NK-92 treated with Interleukin-12 subunit alpha and Interleukin-12 subunit beta, amount 100 ng/mL, for 24 hours (cell line): ENCODE data around the gene MACROD2.

Source experiments
- DNase-seq: peaks from one replicate; lab custom pipeline; 2025; lab: John Stamatoyannopoulos, UW

The MACROD2 gene

DNA sequence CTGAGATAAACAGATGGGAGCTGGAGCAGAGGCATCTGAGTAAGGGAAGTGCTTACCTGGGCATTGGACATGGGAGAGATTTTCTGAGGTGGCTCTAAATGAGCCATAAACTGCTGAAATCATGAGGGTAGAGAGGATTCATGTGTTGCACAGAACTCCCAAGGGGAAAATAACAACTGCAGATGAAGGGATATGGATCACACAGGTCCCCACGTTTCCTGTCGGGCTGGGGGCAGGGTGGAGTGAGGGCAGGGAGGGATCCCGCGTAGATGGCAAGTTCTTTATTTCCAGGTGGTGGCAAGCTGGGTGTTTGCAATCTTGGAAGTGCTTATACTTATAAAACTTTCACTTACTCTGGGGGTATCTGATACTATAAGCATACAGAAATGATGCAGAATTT lies 764.7 kb downstream of the MACROD2 start:
- DNase-seq, result no peak

DNA sequence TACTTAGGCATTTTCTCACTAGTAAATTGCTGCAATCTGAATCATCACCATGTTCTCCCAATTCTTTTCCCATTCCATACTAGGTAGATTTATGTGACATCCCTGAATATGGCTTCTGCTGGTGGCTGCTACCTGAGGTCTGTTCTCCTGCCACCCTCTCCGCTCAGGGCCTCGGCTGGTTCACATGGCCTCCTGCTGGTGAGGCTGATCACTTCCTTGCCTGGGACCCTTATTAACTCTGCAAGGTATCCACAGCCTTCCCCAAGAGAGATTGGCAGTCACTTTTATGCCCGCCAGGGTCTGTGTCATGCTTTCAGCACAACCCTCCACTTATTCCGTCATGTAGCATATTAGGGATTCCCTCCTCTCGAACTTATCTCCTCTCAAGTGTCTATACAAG lies 766.6 kb downstream of the MACROD2 start:
- no peak for DNase-seq

DNA sequence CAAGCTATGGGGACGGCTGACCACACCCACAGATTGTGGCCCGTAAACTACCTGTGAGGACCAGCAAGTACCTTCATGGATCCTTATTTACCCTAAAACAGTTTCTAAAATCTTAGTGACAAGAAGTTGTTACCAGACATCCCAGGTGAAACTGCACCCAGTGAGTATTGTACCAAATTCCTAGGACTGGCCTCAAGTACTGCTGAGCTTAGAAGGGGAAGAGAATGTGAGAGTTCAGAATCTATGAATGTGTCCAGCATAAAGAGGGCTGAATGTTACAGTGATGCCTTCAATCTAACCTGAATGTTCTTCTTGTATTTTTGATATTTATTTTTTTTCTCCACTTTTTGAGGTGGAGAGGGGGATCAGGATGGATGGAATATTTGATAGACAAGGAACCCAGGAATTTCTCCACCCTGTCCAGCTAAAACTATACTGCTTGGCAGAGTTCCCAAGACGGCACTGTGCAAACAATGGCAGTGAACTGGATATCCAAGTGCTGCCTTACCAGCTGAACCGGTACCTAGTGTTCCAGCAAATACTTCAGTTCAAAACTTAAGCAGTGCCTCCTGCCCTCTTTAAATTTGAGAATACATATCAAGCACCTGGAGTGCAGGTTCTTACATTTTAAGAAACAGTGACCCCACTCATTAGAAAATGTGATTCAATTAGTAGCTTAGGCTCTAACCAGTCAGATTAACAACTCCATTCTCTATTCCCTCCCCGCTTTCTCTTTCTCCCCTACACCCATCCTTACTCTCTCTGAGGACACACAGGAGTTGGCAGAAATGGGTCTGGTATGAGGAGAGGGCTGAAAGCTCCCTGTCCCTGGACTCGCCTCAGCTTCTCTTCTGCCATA lies 769.4 kb downstream of the MACROD2 start:
- DNase-seq, result no peak

DNA sequence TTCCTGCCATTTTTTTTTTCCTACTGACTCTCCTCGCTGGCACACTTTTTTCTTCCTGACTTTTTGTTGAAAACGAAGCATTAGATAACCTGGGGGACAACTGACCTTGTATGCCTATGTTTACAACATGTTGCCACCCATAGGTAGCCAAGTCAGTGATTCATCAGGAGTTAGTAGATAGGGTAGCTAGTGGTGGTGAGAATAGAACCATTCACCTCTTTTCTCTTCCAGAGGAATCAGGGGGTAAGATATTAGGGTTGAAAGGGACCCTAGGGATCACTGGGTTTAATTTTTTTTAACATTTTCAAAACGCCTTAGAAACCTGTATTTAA lies 770.0 kb downstream of the MACROD2 start:
- DNase-seq, result no peak

DNA sequence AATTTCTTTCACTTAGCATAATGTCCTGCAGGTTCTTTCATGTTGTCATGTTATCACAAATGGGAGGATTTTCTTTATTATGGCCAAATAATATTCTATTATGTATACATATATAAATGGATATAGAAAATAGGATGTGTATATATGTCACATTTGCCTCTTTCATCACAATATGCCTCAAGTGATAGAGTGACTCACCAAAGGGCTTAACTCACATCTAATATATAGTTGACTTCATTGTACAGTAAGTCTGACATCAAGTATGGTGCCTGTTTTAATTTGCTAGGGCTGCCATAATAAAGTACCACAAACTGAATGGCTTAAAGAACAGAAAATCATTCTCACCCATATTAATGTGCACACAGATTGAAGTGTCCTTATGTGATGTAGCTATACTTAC lies 778.2 kb downstream of the MACROD2 start:
- DNase-seq, result no peak

DNA sequence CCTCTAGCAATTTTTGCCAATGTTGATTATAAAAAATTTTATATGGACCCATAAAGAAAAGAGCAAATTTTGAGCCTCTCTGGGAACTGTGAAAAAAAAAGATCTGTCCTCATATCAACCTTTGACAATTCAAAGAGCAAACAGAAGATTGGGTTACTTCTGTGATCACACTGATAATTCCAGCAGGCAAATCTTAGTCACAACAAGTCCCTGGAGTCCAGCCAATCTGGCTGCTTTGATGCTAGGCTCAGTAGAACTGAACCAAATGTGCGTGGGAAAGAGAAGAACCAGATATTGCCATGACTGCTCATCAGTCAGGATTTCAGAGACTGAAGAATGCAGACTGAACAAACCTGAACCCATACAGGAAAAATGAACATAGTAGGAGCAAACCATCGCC lies 780.5 kb downstream of the MACROD2 start:
- no peak for DNase-seq

DNA sequence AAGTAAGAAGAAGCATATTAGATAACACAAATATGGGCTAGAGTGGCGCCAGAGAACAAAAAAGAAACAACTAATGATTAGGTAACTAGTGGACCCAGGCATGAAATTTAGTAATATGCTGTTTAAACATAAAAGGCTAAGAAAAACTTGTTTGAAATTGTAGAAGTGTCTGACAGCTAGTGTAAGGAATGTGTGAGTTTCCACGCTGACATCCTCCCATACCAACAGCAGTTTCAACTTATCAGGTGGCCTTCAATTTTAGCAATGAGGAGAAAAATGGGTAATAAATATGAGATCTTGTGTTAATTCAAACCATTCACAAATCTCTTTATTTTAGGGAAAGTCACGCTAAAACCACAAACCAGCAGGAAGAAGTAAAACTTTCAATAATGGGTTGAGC lies 782.3 kb downstream of the MACROD2 start:
- no peak for DNase-seq

DNA sequence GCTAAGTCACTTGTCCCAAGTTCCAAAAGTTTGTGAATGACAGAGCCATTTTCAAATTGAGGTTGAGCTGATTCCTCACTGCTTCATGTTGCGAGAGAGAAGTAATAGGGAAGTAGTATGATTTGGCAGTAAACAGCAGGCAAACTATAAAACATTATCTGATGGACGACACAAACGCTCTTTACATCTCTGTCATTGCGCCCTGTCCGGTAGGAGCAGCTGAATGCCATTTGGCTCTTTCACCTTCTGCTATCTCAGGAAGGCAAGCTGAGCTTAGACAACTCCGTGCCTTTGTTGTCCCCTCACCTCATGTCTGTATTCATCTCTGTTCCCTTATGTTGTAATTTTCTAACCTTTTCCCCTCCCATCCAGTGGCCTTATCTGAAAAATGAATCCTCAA lies 782.8 kb downstream of the MACROD2 start:
- no peak for DNase-seq

DNA sequence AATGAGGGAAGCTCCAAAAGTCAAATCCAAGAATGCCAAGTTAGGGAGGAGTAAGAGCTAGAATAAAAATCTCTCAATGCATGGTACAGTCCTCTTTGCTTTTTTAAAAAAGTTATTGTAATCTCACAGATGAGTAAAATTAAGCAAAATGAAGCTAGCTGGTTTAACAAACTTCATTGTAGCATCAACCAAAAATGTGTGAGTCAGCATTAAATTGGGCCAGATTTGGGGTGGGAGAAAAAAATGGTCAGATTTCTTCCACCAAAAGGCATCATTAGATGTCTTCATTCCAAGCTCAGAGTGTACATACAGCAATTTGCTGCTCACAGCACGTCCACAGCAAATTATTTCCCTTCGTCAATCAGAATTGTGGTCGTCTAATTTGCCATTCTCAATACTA lies 783.6 kb downstream of the MACROD2 start:
- no peak for DNase-seq

DNA sequence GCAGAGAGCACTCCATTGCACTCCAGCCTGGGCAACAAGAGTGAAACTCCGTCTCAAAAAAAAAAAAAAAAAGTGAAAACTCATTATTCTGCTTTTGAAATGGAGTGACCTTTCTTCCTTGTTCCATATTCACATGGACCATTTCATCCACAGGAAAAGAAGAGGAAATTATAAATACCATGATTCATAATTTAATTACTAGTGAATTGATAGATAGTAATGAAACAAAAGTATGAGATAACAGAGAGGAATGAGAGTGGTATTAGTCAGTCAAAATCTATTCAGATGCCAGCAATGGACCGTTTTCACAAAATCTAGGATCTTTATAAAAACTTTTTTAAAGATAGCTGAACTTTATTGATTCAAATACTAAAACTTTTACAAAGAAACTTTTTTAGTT lies 785.2 kb downstream of the MACROD2 start:
- no peak for DNase-seq

DNA sequence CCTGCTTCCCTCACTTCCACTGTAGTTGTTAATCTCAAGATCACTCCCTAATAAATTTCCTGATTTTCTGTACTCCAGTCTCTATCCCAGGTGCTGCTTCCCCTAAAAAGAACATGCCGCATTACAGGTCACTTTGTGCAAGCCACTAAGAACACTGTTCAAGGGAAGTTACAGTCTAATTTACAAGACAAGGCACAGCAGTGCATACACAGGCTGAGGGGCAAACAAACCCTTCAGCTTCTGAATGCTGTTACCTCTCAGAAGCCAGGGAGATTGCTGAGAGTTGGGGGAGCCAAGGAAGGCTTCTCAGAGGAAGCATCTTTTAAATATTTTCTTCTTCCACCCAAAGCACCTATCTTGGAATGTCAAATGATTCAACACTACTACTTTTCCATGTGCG lies 787.4 kb downstream of the MACROD2 start:
- DNase-seq, result no peak

DNA sequence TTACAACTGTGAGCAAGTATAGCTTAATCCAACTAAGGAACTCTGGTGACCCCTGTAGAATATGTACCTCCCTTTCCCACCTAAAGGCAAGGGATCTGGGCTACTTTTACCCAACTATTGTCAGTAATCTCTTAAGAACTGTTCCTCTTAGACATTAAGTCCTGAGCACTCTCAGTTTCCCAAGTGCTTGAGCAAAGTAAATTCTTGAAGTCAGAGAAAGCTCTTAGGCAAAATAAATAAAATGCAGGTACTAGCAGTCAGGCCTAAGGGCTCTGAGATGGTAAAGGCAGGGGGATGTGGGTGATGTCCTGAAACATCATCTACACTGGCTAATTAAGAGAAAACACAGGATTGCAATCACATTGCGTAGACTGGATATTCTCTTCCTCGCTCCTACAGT lies 788.5 kb downstream of the MACROD2 start:
- DNase-seq, result no peak

DNA sequence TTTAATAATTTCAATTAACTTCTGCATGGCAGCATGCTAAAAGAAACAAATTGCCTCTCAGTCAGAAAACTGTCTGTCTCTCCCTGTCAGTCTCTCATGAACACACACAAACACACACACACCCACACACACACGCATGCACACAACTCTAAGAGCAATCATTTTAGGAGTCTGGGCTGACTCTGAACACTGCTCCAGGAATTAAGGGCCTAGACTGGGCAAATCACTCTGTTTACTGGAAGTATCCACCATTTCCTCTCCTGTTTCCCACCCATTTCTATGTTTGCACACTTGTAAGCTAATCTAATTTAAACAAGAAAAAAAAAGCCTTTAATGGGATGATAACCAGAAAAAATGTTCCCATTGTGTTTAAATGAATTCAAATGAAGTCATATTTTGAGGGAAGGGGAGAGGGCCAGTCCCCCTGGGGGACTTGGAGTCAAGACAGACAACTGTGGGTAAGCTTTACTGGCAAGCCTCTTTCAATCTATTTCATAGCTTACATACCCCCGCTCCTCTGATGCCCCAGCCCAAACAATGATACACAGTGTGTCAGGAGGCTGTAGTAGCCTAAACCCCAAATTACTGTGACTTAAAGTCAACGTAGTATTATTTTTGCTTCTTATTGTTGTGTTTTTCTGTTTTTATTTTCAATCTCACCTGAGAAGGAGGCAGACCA lies 789.9 kb downstream of the MACROD2 start:
- DNase-seq, result no peak

DNA sequence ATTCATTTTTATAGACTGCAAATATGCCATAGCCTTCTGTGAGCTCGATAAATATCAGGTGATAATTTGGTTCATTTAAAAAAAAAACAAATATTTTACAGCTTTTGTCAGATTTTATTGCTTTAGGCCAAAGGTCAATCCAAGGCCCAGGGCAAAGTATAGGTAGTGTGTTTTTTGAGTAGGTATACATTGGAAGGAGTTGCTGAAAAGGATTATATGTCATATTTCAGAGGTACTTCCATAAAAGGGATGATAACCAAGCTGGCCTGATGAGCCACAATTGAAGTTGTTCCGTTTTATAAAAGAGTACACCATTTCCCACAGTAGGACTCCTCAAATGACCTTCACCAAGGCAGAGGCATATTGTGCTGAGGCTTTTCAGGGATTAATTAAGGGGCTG lies 794.9 kb downstream of the MACROD2 start:
- DNase-seq, result no peak

DNA sequence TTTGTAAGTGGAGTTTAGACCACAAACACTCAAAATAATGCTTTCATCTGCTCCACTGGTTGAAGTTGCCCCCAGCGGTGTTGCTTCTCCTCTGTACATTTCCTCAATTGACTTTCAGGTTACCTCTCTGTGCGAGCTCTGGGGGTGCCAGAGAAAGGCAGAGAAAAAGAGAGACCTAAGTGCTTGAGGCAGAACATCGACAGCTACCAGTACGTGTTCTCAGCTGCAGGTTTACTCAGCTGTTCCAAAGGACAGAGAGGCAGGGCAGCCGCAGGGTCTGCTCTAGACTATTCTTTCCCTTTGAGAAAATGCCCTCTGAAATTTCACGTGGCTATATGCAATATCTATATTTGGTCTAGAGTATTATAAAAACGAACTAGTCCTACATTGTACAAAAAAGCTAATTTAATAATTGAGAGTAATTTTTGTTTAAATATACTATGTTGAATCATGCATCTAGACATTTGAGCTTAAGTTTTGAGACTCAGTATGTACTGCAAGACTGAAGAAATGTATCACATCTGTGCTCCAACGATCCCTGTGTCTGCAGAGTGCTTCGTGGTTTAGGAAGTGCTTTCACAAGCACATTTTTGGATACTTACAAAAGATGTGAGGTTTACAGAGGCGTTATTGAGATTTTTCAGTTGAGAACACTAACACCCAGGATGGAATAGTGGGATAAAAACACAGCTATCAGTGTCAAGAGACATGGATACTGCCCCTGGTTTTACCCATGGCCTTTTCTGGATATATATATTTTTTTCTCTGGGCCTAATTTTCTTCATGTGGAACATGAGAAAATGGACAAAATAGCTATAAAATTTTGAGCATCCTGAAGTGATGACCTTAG lies 795.7 kb downstream of the MACROD2 start:
- no peak for DNase-seq

DNA sequence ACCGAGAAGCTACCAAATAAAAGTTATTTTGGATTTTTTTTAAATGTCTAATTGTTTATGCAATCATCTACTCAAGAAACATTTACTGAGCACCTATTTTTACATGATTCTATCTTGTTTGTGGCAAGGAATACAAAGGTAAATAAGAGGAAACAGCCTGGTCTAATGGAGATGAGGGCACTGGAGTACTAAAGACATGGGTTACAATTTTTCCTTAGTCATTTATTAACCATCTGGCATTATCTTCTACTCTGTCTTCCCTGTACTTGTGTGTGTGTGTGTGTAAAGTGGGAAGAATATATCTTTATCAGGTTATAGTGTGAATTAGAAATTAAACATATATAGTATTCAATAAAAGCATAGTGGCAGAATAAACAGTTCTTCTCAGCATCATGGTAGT lies 797.6 kb downstream of the MACROD2 start:
- DNase-seq, result no peak

DNA sequence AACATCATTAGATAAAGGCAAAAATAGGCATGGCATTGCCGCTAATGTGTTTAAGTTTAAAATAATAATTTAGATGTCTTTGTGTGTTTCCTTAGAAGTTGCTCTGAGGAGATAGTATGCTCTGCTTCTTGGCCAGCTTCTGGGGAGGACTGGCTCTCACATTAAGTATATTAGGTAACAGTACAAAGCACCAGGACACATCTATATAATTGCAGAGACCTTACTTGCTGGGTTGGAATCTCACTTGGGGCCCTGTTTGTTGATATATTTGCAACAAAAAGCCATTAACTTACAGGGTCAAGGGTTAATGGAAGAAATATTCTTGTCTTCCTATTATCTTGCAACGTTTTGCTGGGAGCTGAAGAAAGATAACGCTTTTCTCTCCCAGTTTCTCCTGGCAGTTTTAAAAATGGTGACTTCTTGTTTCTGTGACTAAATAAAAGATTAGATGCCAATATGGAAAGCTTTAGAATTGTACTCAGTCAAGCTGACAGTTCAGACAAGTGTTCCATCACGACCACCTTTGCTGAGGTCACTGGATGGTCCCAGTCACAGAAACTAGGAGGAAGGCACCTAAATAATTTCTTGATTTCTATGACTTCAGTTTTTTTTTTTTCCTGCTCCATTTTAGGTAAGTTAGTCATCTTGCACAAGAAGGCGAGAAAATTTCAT lies 804.4 kb downstream of the MACROD2 start:
- no peak for DNase-seq

DNA sequence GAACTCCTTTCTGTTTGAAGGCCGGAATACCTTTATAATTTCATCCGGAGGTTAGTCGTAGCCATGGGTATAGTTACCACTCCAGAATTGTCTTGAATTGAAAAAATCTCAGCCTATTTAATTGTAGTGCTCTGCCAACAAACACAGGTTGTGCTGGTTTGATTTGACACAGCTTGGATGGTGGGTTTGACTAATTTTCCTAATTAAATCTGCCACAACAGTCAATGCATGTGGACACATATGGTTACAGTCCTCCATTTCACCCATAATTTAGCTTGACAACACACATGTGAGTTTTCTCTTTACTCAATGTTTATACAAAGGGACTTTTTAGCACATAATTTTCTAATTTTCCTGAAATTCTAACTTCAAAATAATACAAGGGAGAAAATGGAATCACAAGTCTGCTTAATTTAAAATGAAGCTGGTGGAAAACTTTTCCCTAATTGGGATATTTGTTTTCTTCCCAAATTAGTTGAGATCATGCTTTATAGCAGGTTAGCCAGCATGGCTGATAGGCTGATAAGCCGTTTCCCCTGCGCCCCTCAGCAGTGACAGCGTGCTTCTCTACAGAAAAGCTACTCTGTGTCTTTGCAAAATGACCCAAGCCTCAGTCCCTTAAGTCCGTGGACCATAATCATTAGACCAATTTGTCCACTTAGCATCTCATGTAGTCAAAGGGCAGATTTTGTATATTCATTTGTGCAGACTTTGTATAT lies 805.5 kb downstream of the MACROD2 start:
- no peak for DNase-seq

DNA sequence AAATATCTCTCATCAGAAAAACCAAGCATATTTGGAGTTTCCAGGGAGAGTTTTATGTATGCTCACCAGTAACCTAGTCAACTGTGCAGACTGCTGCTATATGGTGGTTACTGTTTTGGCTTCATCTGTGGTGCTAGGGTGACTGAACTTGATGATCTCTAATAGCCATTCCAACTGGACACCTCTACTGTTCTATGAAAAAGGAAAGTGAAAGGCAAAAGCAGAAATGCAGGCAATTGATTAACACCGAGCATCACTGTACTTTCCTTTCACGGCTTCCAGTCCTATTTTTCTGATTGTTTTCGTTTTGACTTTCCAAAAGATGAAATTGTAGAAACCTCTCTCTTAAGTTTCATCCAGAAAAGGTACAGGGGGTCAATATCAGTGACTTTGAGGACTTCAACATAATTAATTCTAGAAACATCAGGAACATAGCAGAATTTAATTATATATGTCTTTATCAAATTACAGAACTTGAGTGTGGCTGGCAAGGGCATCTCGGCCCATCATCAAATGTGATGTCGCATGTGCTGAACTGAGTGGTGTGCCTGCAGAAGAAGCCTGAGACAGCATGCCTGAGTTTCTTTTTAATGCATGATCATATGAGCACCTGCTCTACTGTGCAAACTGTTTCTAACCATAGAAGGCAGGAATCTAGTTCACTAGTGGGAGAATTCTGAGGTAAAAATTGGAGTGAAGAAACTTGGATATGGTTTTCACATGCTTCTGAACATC lies 806.4 kb downstream of the MACROD2 start:
- DNase-seq, result no peak

DNA sequence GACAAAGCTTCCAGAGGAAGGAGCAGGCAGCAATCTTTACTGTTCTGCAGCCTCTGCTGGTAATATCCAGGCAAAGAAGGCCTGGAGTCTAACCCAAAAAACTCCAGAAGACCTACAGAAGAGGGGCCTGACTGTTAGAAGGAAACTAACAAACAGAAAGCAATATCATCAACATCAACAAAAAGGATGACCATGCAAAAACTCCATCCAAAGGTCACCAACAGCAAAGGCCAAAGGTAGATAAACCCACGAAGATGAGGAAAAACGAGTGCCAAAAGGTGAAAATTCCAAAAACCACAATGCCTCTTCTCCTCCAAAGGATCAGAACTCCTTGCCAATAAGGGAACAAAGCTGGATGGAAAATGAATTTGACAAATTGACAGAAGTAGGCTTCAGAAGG lies 811.9 kb downstream of the MACROD2 start:
- DNase-seq, result no peak

DNA sequence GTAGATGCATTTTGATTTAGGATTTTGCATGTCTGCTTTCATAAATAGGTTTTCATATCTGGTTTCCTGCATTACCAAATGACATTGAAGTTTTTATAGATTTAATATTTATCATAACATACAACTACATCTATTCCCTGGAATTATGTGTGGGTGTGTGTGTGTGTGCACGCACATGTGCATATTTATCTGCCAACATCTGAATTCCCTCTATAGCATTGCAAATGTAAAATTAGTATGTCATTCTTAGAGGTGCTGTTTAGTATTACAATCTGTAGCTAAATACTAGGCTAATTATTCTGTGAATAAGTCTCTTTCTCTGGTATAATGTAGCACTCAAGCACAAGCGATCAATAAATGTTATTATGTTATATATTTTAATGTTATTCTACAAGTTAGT lies 820.0 kb downstream of the MACROD2 start:
- no peak for DNase-seq
